H1 (cell line): Measurements from ENCODE around the gene BIK. TPM values are rescaled to one million over a fixed set of nuclear protein-coding genes. Genes with fewer than 3 reads are reported as not detected.

Source experiments
- CTCF ChIA-PET: fragments of 300-600 bp; sonication (Branson Sonifier 250); formaldehyde crosslinking; loops from one replicate; lab custom pipeline; 2021; ENCODE audit not compliant: partially characterized antibody; lab: Charles Lee
- POLR2A ChIA-PET: fragments of 300-600 bp; sonication (Branson Sonifier 250); formaldehyde crosslinking; loops from one replicate; lab custom pipeline; 2021; ENCODE audit warnings: inconsistent platforms; ENCODE audit not compliant: partially characterized antibody; lab: Charles Lee
- DNase-seq, 2 experiments: peaks; one replicate each; pipeline versions ENCODE4 v3.0.0 to v3.0.0-alpha.2; 2010 to 2022; ENCODE audit warnings: low spot score in 2 of 2, low read depth in 1 of 2, mixed read lengths in 1 of 2
- FAIRE-seq: peaks from 2 replicates; lab custom pipeline; 2011; peaks lifted over from hg19 to GRCh38; lab: Jason Lieb, UNC
- H2AFZ ChIP-seq: 2 replicates; pipeline ENCODE4 v1.8.1; 2012; ENCODE audit warnings: low read length, inconsistent platforms
- H2AK5ac ChIP-seq: 2 replicates; pipeline ENCODE4 v1.6.1; 2013; ENCODE audit warnings: low read depth, low read length
- H2BK120ac ChIP-seq: replicated peaks from 2 replicates; pipeline ENCODE3; 2013; ENCODE audit warnings: low read depth, low read length, inconsistent platforms
- H2BK12ac ChIP-seq: 2 replicates; pipeline ENCODE4 v1.6.1; 2013; ENCODE audit warnings: low read depth, low read length
- H2BK15ac ChIP-seq: 2 replicates; pipeline ENCODE4 v1.6.1; 2013; ENCODE audit warnings: low read length
- H2BK20ac ChIP-seq: 2 replicates; pipeline ENCODE4 v1.6.1; 2013; ENCODE audit warnings: low read length
- H2BK5ac ChIP-seq: 2 replicates; pipeline ENCODE4 v1.6.1; 2013; ENCODE audit warnings: low read depth, low read length
- H3K14ac ChIP-seq: 2 replicates; pipeline ENCODE4 v1.6.1; 2013; ENCODE audit warnings: inconsistent platforms; ENCODE audit not compliant: insufficient read length
- H3K18ac ChIP-seq: 2 replicates; pipeline ENCODE4 v1.6.1; 2013; ENCODE audit warnings: low read length; ENCODE audit errors: extremely low read depth
- H3K23ac ChIP-seq: 2 replicates; pipeline ENCODE4 v1.6.1; 2013; ENCODE audit warnings: inconsistent platforms; ENCODE audit not compliant: insufficient read length
- H3K23me2 ChIP-seq: 2 replicates; pipeline ENCODE4 v1.6.1; 2013; ENCODE audit warnings: low read depth, low read length
- H3K27ac ChIP-seq: 2 replicates; pipeline ENCODE4 v1.6.1; 2011; ENCODE audit warnings: low read depth, low read length, inconsistent platforms
- H3K27me3 ChIP-seq, 4 experiments: replicated peaks in 1 of 4; 1 replicate in 1 of 4; 2 replicates in 3 of 4; pipeline versions ENCODE4 v1.6.1 to v1.8.1; 2011 to 2013; ENCODE audit warnings: low read length in 3 of 4, mild to moderate bottlenecking in 3 of 4, inconsistent platforms in 2 of 4, mixed read lengths in 2 of 4, moderate library complexity in 1 of 4; ENCODE audit not compliant: control insufficient read depth in 3 of 4, insufficient read depth in 3 of 4; ENCODE audit errors: extremely low read depth in 1 of 4
- H3K36me3 ChIP-seq, 4 experiments: 2 replicates each; pipeline versions ENCODE4 v1.6.1 to v1.8.1; 2011 to 2013; ENCODE audit warnings: mild to moderate bottlenecking in 4 of 4, low read length in 3 of 4, moderate library complexity in 2 of 4, control low read depth in 1 of 4, inconsistent platforms in 1 of 4; ENCODE audit not compliant: insufficient read depth in 4 of 4, control insufficient read depth in 2 of 4
- H3K4ac ChIP-seq: replicated peaks from 2 replicates; pipeline ENCODE3; 2013; ENCODE audit warnings: low read length, low read depth, mixed read lengths, inconsistent platforms; ENCODE audit not compliant: insufficient read length
- H3K4me1 ChIP-seq, 4 experiments: replicated peaks in 1 of 4; 1 replicate in 1 of 4; 2 replicates in 3 of 4; pipeline versions ENCODE4 v1.6.1 to v1.8.1; 2011 to 2013; ENCODE audit warnings: low read length in 3 of 4, inconsistent platforms in 2 of 4, mixed read lengths in 1 of 4; ENCODE audit not compliant: insufficient read depth in 4 of 4, control insufficient read depth in 3 of 4
- H3K4me2 ChIP-seq, 2 experiments: 2 replicates each; pipeline versions ENCODE4 v1.6.1 to v1.8.1; 2011 to 2013; ENCODE audit warnings: low read depth in 2 of 2, low read length in 2 of 2, control low read depth in 1 of 2, inconsistent platforms in 1 of 2, mild to moderate bottlenecking in 1 of 2; ENCODE audit not compliant: insufficient read depth in 1 of 2
- H3K4me3 ChIP-seq, 4 experiments: fragments of 200-600, 300-600 bp in 1 of 4; sonication (generic), shearing (Covaris generic), sonication (Bioruptor Twin) in 1 of 4; 2 replicates each; pipeline versions ENCODE4 v1.5.1 to v1.8.1; 2011 to 2016; ENCODE audit warnings: low read length in 4 of 4, low read depth in 3 of 4, control low read depth in 2 of 4, inconsistent platforms in 2 of 4, mild to moderate bottlenecking in 2 of 4, mixed read lengths in 1 of 4, moderate library complexity in 1 of 4; ENCODE audit not compliant: insufficient read depth in 2 of 4; ENCODE audit errors: extremely low read depth in 1 of 4
- H3K56ac ChIP-seq: replicated peaks from 2 replicates; pipeline ENCODE3; 2013; ENCODE audit warnings: low read depth, mild to moderate bottlenecking, mixed read lengths, low read length, inconsistent platforms; ENCODE audit not compliant: insufficient read length
- H3K79me1 ChIP-seq: 2 replicates; pipeline ENCODE4 v1.6.1; 2013; ENCODE audit warnings: low read depth, low read length, control low read depth
- H3K79me2 ChIP-seq, 2 experiments: 2 replicates each; pipeline versions ENCODE4 v1.6.1 to v1.8.1; 2012 to 2013; ENCODE audit warnings: low read length in 2 of 2, mild to moderate bottlenecking in 2 of 2, inconsistent platforms in 1 of 2; ENCODE audit not compliant: insufficient read depth in 2 of 2, control insufficient read depth in 1 of 2
- H3K9ac ChIP-seq, 4 experiments: replicated peaks in 1 of 4; 1 replicate in 1 of 4; 2 replicates in 3 of 4; pipeline versions ENCODE4 v1.6.1 to v1.8.1; 2011 to 2013; ENCODE audit warnings: low read depth in 3 of 4, low read length in 3 of 4, control low read depth in 2 of 4, mild to moderate bottlenecking in 2 of 4, moderate library complexity in 2 of 4, inconsistent platforms in 1 of 4; ENCODE audit errors: extremely low read depth in 1 of 4
- H3K9me3 ChIP-seq, 2 experiments: 2 replicates each; pipeline versions ENCODE4 v1.6.1 to v1.8.1; 2012 to 2013; ENCODE audit warnings: mild to moderate bottlenecking in 2 of 2, moderate library complexity in 2 of 2, control low read depth in 1 of 2, inconsistent platforms in 1 of 2, low read depth in 1 of 2, low read length in 1 of 2, mixed read lengths in 1 of 2; ENCODE audit not compliant: insufficient read depth in 2 of 2
- H4K20me1 ChIP-seq, 2 experiments: replicated peaks in 1 of 2; 2 replicates each; pipeline versions ENCODE3 to v1.8.1; 2011 to 2013; ENCODE audit warnings: inconsistent platforms in 2 of 2, low read length in 2 of 2, mild to moderate bottlenecking in 1 of 2; ENCODE audit not compliant: insufficient read depth in 2 of 2, control insufficient read depth in 1 of 2
- H4K5ac ChIP-seq: 2 replicates; pipeline ENCODE4 v1.6.1; 2013; ENCODE audit warnings: low read length, low read depth, mixed read lengths, inconsistent platforms; ENCODE audit not compliant: insufficient read length
- H4K8ac ChIP-seq: 2 replicates; pipeline ENCODE4 v1.8.0; 2013; ENCODE audit warnings: mild to moderate bottlenecking, moderate library complexity, low read length, inconsistent platforms; ENCODE audit not compliant: insufficient read depth; ENCODE audit errors: extremely low read depth
- H4K91ac ChIP-seq: replicated peaks from 2 replicates; pipeline ENCODE3; 2013; ENCODE audit warnings: low read length, mixed read lengths, inconsistent platforms; ENCODE audit not compliant: insufficient read length
- CBX5 ChIP-seq: fragments of 300-800, 300-1000 bp; sonication (generic); IDR thresholded peaks from 2 replicates; pipeline ENCODE4 v1.7.1; 2016; ENCODE audit warnings: antibody characterized with exemption, low read length, low read depth
- HDAC2 ChIP-seq, 2 experiments: fragments of 300-600 bp in 1 of 2; sonication (generic) in 1 of 2; IDR thresholded peaks; 2 replicates each; pipeline ENCODE4 v1.6.1; 2011 to 2012; ENCODE audit warnings: low read depth in 2 of 2, low read length in 2 of 2, mild to moderate bottlenecking in 2 of 2, moderate library complexity in 2 of 2, borderline replicate concordance in 1 of 2, inconsistent platforms in 1 of 2
- HDAC6 ChIP-seq: IDR thresholded peaks from one replicate; pipeline ENCODE4 v1.7.1; 2012; ENCODE audit warnings: low read depth, mild to moderate bottlenecking, inconsistent platforms, low read length, moderate library complexity
- NANOG ChIP-seq: IDR thresholded peaks from 2 replicates; pipeline ENCODE4 v1.6.1; 2011; ENCODE audit warnings: low read length, low read depth, mild to moderate bottlenecking, inconsistent platforms; ENCODE audit not compliant: insufficient read depth, poor library complexity, severe bottlenecking
- POLR2A ChIP-seq, 2 experiments: IDR thresholded peaks; 1 replicate in 1 of 2; 2 replicates in 1 of 2; pipeline ENCODE4 v1.6.1; 2011; ENCODE audit warnings: low read depth in 2 of 2, low read length in 2 of 2, mild to moderate bottlenecking in 2 of 2; ENCODE audit errors: control extremely low read depth in 1 of 2
- RBBP5 ChIP-seq: IDR thresholded peaks from 2 replicates; pipeline ENCODE4 v1.7.1; 2012; ENCODE audit warnings: low read depth, mild to moderate bottlenecking, inconsistent platforms, low read length, moderate library complexity, borderline replicate concordance
- SIRT6 ChIP-seq: IDR thresholded peaks from one replicate; pipeline ENCODE4 v1.7.1; 2012; ENCODE audit warnings: low read length, inconsistent platforms
- SP1 ChIP-seq: IDR thresholded peaks from 2 replicates; pipeline ENCODE4 v1.6.1; 2011; ENCODE audit warnings: low read depth, low read length
- TAF1 ChIP-seq: IDR thresholded peaks from 2 replicates; pipeline ENCODE4 v1.6.1; 2011; ENCODE audit warnings: mild to moderate bottlenecking, low read depth, low read length
- TEAD4 ChIP-seq: IDR thresholded peaks from 2 replicates; pipeline ENCODE4 v1.6.1; 2012; ENCODE audit warnings: low read depth, low read length, inconsistent platforms, mixed read lengths
- YY1 ChIP-seq: IDR thresholded peaks from 2 replicates; pipeline ENCODE4 v1.6.1; 2011; ENCODE audit warnings: low read depth, mild to moderate bottlenecking, low read length
- WGBS, 2 experiments: shearing (Covaris generic) in 1 of 2; methylation state at CpG; one replicate each; pipeline versions ENCODE4 v1.1.6 to v1.1.7; 2013 to 2015; ENCODE audit warnings: low lambda C conversion rate in 2 of 2, mixed read lengths in 2 of 2, inconsistent platforms in 1 of 2, low coverage in 1 of 2, missing lambda C conversion rate in 1 of 2; ENCODE audit not compliant: insufficient replicate concordance in 2 of 2, insufficient coverage in 1 of 2, insufficient read length in 1 of 2; ENCODE audit errors: extremely low coverage in 1 of 2, missing lambda C conversion rate in 1 of 2; 5-methylcytosine and 5-hydroxymethylcytosine counted together
- polyA plus RNA-seq, 7 experiments: library from polyadenylated mRNA; depleted of rRNA in 3 of 7; stranded (reverse) in 5 of 7; unstranded in 2 of 7; fragments of >200 nt in 5 of 7; fragments of 200-250 nt in 2 of 7; gene quantifications; 1 replicate in 5 of 7; 2 replicates in 1 of 7; 4 replicates in 1 of 7; pipeline versions ENCODE4 v1.2.1 to v1.2.3, GENCODE V29; 2011 to 2013; ENCODE audit warnings: missing spikeins in 2 of 7, mixed read lengths in 2 of 7
- total RNA-seq: library from RNA; stranded (reverse); fragmentation: NEBNext Ultra II Directional; extraction: Animal tissue kit (Norgen Biotek cat#: 25700); gene quantifications from 2 replicates; pipeline ENCODE4 v1.2.1, GENCODE V29; 2021
- TF ChIP-seq, protein P1 (sequence below): IDR thresholded peaks from 2 replicates; pipeline ENCODE4 v1.6.1; 2011; ENCODE audit warnings: low read depth, mild to moderate bottlenecking, low read length; ENCODE audit not compliant: insufficient read depth
- TF ChIP-seq, protein P2 (sequence below): IDR thresholded peaks from 2 replicates; pipeline ENCODE4 v1.6.1; 2011; ENCODE audit warnings: low read length, improper control_type of control experiment

Gene BIK
- total and polyA plus RNA-seq, 2 of the 8 experiments (the other 6 are each of a cell fraction or from before 2014, with no cell fraction given): 3.3 to 5.5 TPM

DNA sequence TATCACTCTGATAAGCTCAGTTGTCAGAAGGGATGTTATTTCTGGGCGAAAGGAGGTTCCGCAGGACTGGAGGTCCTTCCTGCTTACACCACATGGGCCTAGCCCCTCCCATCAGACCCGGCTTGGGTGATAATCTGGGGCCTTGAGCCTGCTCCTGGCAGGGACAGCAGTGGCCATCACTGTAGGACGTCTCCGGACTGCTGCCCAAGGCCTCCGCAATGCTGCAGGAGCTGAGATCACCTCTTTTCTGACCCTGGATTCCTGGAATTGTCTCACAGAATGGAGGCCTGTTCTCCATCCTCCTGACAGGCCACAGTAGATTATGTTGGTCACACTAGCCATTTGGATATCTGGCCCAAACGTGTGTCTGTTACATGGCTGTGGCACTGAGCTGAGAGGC, 9.2 kb upstream of the BIK start:
- Histone ChIP-seq H2BK15ac (no peak overlapping the region), H3K79me1 (no peaks in the 10 kb centered on the region), H3K79me2 (no peaks in the 10 kb centered on the region), H4K5ac (no peak overlapping the region), H3K14ac (no peak overlapping the region), H3K4ac (no peak overlapping the region), H3K36me3 (no peaks in the 10 kb centered on the region), H3K4me2 (no peak overlapping the region), H4K8ac (no peak overlapping the region), H3K18ac (no peak overlapping the region), H3K4me1 (no peaks in the 10 kb centered on the region), H3K4me3 (no peak overlapping the region), H3K23ac (no peak overlapping the region), H3K9ac (no peak overlapping the region), H3K56ac (no peak overlapping the region), H2AK5ac (no peak overlapping the region), H4K91ac (no peak overlapping the region), H3K23me2 (no peaks in the 10 kb centered on the region), H2BK12ac (no peak overlapping the region), H2BK5ac (no peak overlapping the region), H3K27me3 (no peaks in the 10 kb centered on the region), H2AFZ (no peak overlapping the region), H2BK120ac (no peak overlapping the region), H2BK20ac (no peak overlapping the region), H3K9me3 (no peaks in the 10 kb centered on the region; a peak in 1 of 4 replicates), H3K27ac (no peak overlapping the region), H4K20me1 (no peaks in the 10 kb centered on the region)
- no peak for DNase-seq
- ChIA-PET POLR2A (no interaction called here), CTCF (interaction anchor here (0.8 to 1.5 kb wide), 3 partner anchors 9 to 286 kb away, joined by 3 to 5 read pairs (median 3); no protein-coding TSS in a partner anchor)
- TF ChIP-seq YY1 (no peak), POLR2A (IDR thresholded peaks at IDR 0.05; ENCODE audit: control extremely low read depth in 1 of 2, low read depth in 2 of 2, low read length in 2 of 2) (no peak), HDAC6 (no peak), NANOG (no peak), RBBP5 (no peak), SIRT6 (no peak), HDAC2 (IDR thresholded peaks at IDR 0.05; ENCODE audit: borderline replicate concordance in 1 of 2, low read depth in 2 of 2, low read length in 2 of 2) (no peak), CBX5 (no peak), TAF1 (no peak), SP1 (no peak), TEAD4 (no peak)
- TF ChIP-seq, protein P1, sequence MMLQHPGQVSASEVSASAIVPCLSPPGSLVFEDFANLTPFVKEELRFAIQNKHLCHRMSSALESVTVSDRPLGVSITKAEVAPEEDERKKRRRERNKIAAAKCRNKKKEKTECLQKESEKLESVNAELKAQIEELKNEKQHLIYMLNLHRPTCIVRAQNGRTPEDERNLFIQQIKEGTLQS: no peak
- TF ChIP-seq, protein P2, sequence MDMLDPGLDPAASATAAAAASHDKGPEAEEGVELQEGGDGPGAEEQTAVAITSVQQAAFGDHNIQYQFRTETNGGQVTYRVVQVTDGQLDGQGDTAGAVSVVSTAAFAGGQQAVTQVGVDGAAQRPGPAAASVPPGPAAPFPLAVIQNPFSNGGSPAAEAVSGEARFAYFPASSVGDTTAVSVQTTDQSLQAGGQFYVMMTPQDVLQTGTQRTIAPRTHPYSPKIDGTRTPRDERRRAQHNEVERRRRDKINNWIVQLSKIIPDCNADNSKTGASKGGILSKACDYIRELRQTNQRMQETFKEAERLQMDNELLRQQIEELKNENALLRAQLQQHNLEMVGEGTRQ: no peak
- WGBS, 2 experiments: 88% methylated on average over 7 of the region's 7 CpGs; no CpG with 5 or more reads in 1 of the 2 experiments
- FAIRE-seq: no peak
